DND-41 (cell line): ENCODE measurements around the gene RICTOR.

Experiments used
- CTCF ChIP-seq: IDR thresholded peaks from 2 replicates; pipeline ENCODE4 v1.5.1; 2012; ENCODE audit warnings: borderline replicate concordance, low read length, moderate library complexity, mild to moderate bottlenecking; ENCODE audit not compliant: poor library complexity, severe bottlenecking; ENCODE audit errors: extremely low read depth
- EZH2 ChIP-seq: IDR thresholded peaks from 3 replicates; pipeline ENCODE4 v1.6.1; 2012; ENCODE audit warnings: borderline replicate concordance, low read depth, mild to moderate bottlenecking, moderate library complexity, low read length, inconsistent platforms; ENCODE audit not compliant: severe bottlenecking

GRCh38 chr5:39120052-39120420 is 45.8 kb upstream of the RICTOR start:
- TF ChIP-seq CTCF (no peak), EZH2 (no peak)
